Smooth muscle cell (in vitro differentiated cells): Measurements from ENCODE around the gene EHD3. TPM values are rescaled to one million over a fixed set of nuclear protein-coding genes. Genes with fewer than 3 reads are reported as not detected.

Experiments used
- DNase-seq: peaks from one replicate; lab custom pipeline; 2025; ENCODE audit not compliant: unreplicated experiment; lab: John Stamatoyannopoulos, UW
- H2AFZ ChIP-seq: fragments of 200-600 bp; sonication (generic); 2 replicates; pipeline ENCODE4 v1.6.0; 2016; ENCODE audit warnings: antibody characterized with exemption, low read depth, mild to moderate bottlenecking
- H3F3A ChIP-seq: fragments of 200-600 bp; sonication (generic); 2 replicates; pipeline ENCODE4 v1.6.0; 2017; ENCODE audit warnings: antibody characterized with exemption, low read depth
- H3K27ac ChIP-seq: fragments of 200-600 bp; sonication (generic); 2 replicates; pipeline ENCODE4 v1.5.1; 2016; ENCODE audit warnings: low read depth, mild to moderate bottlenecking
- H3K27me3 ChIP-seq: fragments of 200-600 bp; sonication (generic); 2 replicates; pipeline ENCODE4 v1.6.1; 2016; ENCODE audit warnings: low read depth, mild to moderate bottlenecking
- H3K36me3 ChIP-seq: fragments of 200-600 bp; sonication (generic); 2 replicates; pipeline ENCODE4 v1.5.1; 2016; ENCODE audit warnings: low read depth
- H3K4me1 ChIP-seq: fragments of 200-600 bp; sonication (generic); 2 replicates; pipeline ENCODE4 v1.5.1; 2016; ENCODE audit warnings: low read depth
- H3K4me2 ChIP-seq: fragments of 200-600 bp; sonication (generic); 2 replicates; pipeline ENCODE4 v1.6.0; 2016; ENCODE audit warnings: mild to moderate bottlenecking
- H3K4me3 ChIP-seq: fragments of 200-600 bp; sonication (generic); 2 replicates; pipeline ENCODE4 v1.5.1; 2016; ENCODE audit warnings: mild to moderate bottlenecking
- H3K79me2 ChIP-seq: fragments of 200-600 bp; sonication (generic); 2 replicates; pipeline ENCODE4 v1.6.0; 2016; ENCODE audit warnings: low read depth, mild to moderate bottlenecking
- H3K9ac ChIP-seq: fragments of 200-600 bp; sonication (generic); 2 replicates; pipeline ENCODE4 v1.6.0; 2016; ENCODE audit warnings: low read depth
- H3K9me3 ChIP-seq: fragments of 200-600 bp; sonication (generic); replicated peaks from 2 replicates; pipeline ENCODE4 v1.5.1; 2016; ENCODE audit warnings: low read depth
- H4K20me1 ChIP-seq: fragments of 200-600 bp; sonication (generic); 2 replicates; pipeline ENCODE4 v1.6.0; 2016; ENCODE audit warnings: low read depth
- WGBS: methylation state at CpG from one replicate; pipeline ENCODE4 v1.1.7; 2016; ENCODE audit warnings: low lambda C conversion rate; 5-methylcytosine and 5-hydroxymethylcytosine counted together
- polyA plus RNA-seq: library from polyadenylated mRNA; unstranded; fragments of >200 nt; fragmentation: Nextera tagmentation; extraction: Ambion mirVana; gene quantifications from 2 replicates; pipeline ENCODE4 v1.2.1, GENCODE V29; 2016
- total RNA-seq: library from RNA; depleted of rRNA; stranded (reverse); fragments of >200 nt; gene quantifications from 2 replicates; pipeline ENCODE4 v1.2.3, GENCODE V29; 2014
- TF ChIP-seq, protein P1 (sequence below): fragments of 200-600 bp; sonication (generic); IDR thresholded peaks from 2 replicates; pipeline ENCODE4 v1.5.1; 2017; ENCODE audit warnings: borderline replicate concordance, mild to moderate bottlenecking, antibody characterized with exemption; ENCODE audit not compliant: insufficient read depth, poor library complexity, severe bottlenecking

EHD3 gene
- total and polyA plus RNA-seq, 2 experiments from 2014 or later: 13.8 to 15.5 TPM

DNA sequence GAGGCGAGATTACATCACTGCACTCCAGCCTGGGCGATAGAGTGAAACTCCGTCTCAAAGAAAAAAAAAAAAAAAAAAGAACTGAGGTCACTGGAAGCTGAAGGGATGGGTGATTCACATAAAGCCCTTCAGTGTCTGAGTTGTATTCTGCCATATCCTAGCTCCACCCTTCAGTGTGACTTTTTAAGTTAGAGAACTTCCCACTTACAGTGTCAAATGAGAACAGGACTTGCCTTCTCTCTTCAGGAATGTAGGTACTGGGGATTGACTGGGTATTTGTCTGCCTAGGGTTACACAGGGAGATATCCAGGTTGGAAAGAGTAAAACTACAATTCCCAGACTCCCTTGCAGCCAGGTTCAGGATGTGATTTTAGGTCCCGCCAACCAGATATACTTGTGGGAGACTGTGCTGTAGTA, 37.9 kb downstream of the EHD3 start:
- Histone ChIP-seq H4K20me1 (no peaks in the 10 kb centered on the region), H3K27ac (peak overlapping the region; percentile 12), H3F3A (no peaks in the 10 kb centered on the region), H3K4me2 (no peak overlapping the region), H3K9me3 (no peaks in the 10 kb centered on the region), H2AFZ (no peak overlapping the region), H3K36me3 (no peaks in the 10 kb centered on the region), H3K4me3 (no peak overlapping the region), H3K27me3 (no peaks in the 10 kb centered on the region), H3K9ac (no peak overlapping the region), H3K79me2 (no peaks in the 10 kb centered on the region), H3K4me1 (peaks cover 7% of the 10 kb centered on the region)
- TF ChIP-seq, protein P1, sequence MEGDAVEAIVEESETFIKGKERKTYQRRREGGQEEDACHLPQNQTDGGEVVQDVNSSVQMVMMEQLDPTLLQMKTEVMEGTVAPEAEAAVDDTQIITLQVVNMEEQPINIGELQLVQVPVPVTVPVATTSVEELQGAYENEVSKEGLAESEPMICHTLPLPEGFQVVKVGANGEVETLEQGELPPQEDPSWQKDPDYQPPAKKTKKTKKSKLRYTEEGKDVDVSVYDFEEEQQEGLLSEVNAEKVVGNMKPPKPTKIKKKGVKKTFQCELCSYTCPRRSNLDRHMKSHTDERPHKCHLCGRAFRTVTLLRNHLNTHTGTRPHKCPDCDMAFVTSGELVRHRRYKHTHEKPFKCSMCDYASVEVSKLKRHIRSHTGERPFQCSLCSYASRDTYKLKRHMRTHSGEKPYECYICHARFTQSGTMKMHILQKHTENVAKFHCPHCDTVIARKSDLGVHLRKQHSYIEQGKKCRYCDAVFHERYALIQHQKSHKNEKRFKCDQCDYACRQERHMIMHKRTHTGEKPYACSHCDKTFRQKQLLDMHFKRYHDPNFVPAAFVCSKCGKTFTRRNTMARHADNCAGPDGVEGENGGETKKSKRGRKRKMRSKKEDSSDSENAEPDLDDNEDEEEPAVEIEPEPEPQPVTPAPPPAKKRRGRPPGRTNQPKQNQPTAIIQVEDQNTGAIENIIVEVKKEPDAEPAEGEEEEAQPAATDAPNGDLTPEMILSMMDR: no peak
- WGBS: 38% methylated on average over 4 of the region's 4 CpGs
- DNase-seq: no peak

DNA sequence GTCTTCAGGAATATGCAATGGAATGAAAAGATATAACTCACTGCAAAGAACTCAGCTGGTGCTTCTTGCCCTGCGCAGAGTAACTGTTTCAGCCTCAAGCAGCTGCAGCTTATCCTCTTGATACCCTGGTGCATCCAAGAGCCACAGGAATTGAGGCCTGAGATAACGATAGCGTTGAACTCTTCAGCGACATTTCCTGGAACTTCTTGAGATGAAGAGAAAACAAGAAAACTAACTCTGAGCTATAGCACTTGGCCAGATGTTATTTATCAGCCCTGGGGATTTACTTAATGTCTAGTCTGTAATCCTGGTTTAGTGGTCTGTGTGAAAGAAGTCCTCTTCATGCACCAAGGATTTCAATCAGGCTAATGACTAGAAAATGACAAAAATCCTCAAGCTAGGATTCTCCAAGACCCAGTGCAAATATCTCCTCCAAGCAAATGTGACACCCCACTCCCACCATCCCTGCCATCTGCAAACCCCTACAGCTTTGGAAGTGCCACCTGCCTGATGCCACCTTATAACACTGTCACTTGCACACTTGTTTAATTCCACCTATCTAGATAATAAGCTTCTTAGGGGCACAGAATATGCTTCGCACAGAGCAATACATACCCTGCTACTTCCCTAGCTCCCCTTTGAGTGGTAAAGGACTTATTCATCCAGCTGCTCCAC, 40.6 kb downstream of the EHD3 start:
- no peaks in the 10 kb centered on the region for H3K36me3 ChIP-seq
- no peak overlapping the region for H3K9ac ChIP-seq
- no peak overlapping the region for H3K27ac ChIP-seq
- 34% methylated on average over 5 of the region's 5 CpGs for WGBS
- H3K79me2 ChIP-seq: no peaks in the 10 kb centered on the region
- H3K9me3 ChIP-seq: no peaks in the 10 kb centered on the region
- no peak overlapping the region for H2AFZ ChIP-seq
- H3F3A ChIP-seq: no peaks in the 10 kb centered on the region
- TF ChIP-seq, protein P1: no peak
- H3K4me3 ChIP-seq: no peak overlapping the region
- H3K4me2 ChIP-seq: peak overlapping the region; percentile 9
- no peaks in the 10 kb centered on the region for H3K27me3 ChIP-seq
- H4K20me1 ChIP-seq: no peaks in the 10 kb centered on the region
- H3K4me1 ChIP-seq: peaks cover 7% of the 10 kb centered on the region
- no peak for DNase-seq

DNA sequence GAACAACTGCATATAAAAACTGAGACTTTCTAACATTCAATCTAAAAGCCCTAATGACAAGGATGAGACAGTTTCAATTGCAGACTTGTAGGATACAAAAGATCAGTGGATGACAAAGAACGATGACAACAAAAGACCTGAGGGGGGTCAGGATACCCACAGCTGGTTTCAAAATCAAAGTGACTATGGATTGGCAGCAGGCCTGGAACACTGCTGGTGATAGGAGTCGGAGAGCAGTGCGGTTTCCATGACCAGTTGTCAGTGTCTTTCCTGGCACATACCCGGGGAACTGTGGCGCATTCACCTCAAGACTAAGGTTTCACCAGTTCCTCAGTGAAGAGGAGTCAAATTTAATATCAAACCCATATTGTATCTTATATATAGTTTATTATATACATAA, 42.0 kb downstream of the EHD3 start:
- DNase-seq: no peak
- peaks cover 7% of the 10 kb centered on the region for H3K4me1 ChIP-seq
- H3F3A ChIP-seq: no peaks in the 10 kb centered on the region
- no peaks in the 10 kb centered on the region for H3K27me3 ChIP-seq
- TF ChIP-seq, protein P1: no peak
- no peak overlapping the region for H3K27ac ChIP-seq
- no peak overlapping the region for H3K4me3 ChIP-seq
- H3K9ac ChIP-seq: no peak overlapping the region
- no peak overlapping the region for H3K4me2 ChIP-seq
- H3K79me2 ChIP-seq: no peaks in the 10 kb centered on the region
- no peak overlapping the region for H2AFZ ChIP-seq
- 63% methylated on average over 5 of the region's 5 CpGs for WGBS
- H3K36me3 ChIP-seq: no peaks in the 10 kb centered on the region
- H3K9me3 ChIP-seq: no peaks in the 10 kb centered on the region
- H4K20me1 ChIP-seq: no peaks in the 10 kb centered on the region

DNA sequence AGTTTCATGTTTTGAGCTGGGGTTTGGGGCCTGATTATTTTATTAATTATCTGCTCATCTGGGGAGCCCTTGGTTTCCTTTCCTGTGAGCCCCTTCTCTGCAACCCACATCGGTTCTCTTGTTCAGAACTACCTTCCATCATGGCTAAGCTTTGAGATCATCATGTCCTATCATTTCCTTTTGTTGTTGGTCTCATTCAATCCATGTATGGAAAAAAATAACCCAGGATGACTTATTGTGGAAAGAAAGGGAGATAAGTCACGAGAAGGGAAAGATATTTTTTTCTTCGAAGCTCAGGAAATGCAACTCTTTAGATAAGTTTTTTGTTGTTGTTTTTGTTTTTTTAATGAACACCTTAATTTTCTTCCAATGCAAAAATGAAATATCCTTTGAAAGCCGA, 43.7 kb downstream of the EHD3 start:
- Histone ChIP-seq H3K79me2 (no peaks in the 10 kb centered on the region), H3K9me3 (no peaks in the 10 kb centered on the region), H3K27me3 (no peaks in the 10 kb centered on the region), H3K4me2 (no peak overlapping the region), H3K4me3 (no peak overlapping the region), H3K27ac (no peak overlapping the region), H3F3A (peaks cover under 1% of the 10 kb centered on the region), H3K9ac (no peak overlapping the region), H3K36me3 (no peaks in the 10 kb centered on the region), H4K20me1 (no peaks in the 10 kb centered on the region), H2AFZ (no peak overlapping the region), H3K4me1 (peaks cover 7% of the 10 kb centered on the region)
- no peak for DNase-seq
- TF ChIP-seq, protein P1: no peak
- WGBS: 70% methylated on average over 4 of the region's 4 CpGs
